OCI-LY7 (cell line): ENCODE results near the gene GLIS1. TPM values are rescaled to one million over a fixed set of nuclear protein-coding genes. Genes with fewer than 3 reads are reported as not detected.

Experiments used
- BruUV-seq: library from RNA; stranded (reverse); fragments of 400-500 nt; replicated peaks from 2 replicates; lab custom pipeline; 2021; lab: Mats Ljungman, UMichigan
- CTCF ChIA-PET: fragments of 300-600 bp; sonication (Branson Sonifier 250); formaldehyde crosslinking; loops from one replicate; lab custom pipeline; 2022; ENCODE audit warnings: antibody characterized with exemption; ENCODE audit not compliant: unreplicated experiment; lab: Charles Lee
- POLR2A ChIA-PET: fragments of 300-600 bp; sonication (Branson Sonifier 250); formaldehyde crosslinking; loops from one replicate; lab custom pipeline; 2022; ENCODE audit warnings: antibody characterized with exemption; lab: Charles Lee
- DNase-seq: peaks from one replicate; pipeline ENCODE4 v3.0.0-alpha.2; 2015; ENCODE audit warnings: low spot score
- H2AFZ ChIP-seq: fragments of 200-600 bp; sonication (generic), shearing (Covaris generic); 2 replicates; pipeline ENCODE4 v1.6.1; 2014; ENCODE audit warnings: mild to moderate bottlenecking, antibody characterized with exemption, low read length, moderate library complexity
- H3K27ac ChIP-seq: fragments of 200-600 bp; sonication (generic); 2 replicates; pipeline ENCODE4 v1.5.1; 2014; ENCODE audit warnings: mixed run types, low read depth, mild to moderate bottlenecking, moderate library complexity, low read length, inconsistent platforms; ENCODE audit not compliant: poor library complexity, severe bottlenecking
- H3K36me3 ChIP-seq: fragments of 200-600 bp; sonication (generic); 2 replicates; pipeline ENCODE4 v1.6.1; 2014; ENCODE audit warnings: mild to moderate bottlenecking, antibody characterized with exemption, low read length, moderate library complexity, mixed read lengths; ENCODE audit not compliant: insufficient read depth
- H3K4me1 ChIP-seq: fragments of 200-600 bp; sonication (generic); 2 replicates; pipeline ENCODE4 v1.5.1; 2014; ENCODE audit warnings: mild to moderate bottlenecking, low read length; ENCODE audit not compliant: insufficient read depth, poor library complexity, severe bottlenecking
- H3K4me2 ChIP-seq: fragments of 200-600 bp; sonication (generic); 2 replicates; pipeline ENCODE4 v1.6.1; 2014; ENCODE audit warnings: mild to moderate bottlenecking, low read length
- H3K4me3 ChIP-seq: fragments of 200-600 bp; sonication (generic); 2 replicates; pipeline ENCODE4 v1.5.1; 2014; ENCODE audit warnings: mild to moderate bottlenecking, low read depth, low read length; ENCODE audit not compliant: poor library complexity, severe bottlenecking
- H3K79me2 ChIP-seq: fragments of 200-600 bp; sonication (generic); 2 replicates; pipeline ENCODE4 v1.6.1; 2016; ENCODE audit warnings: low read depth, mild to moderate bottlenecking, low read length, moderate library complexity, mixed read lengths; ENCODE audit not compliant: insufficient read depth
- H3K9me2 ChIP-seq: fragments of 200-600 bp; sonication (generic); 2 replicates; pipeline ENCODE4 v1.6.1; 2016; ENCODE audit warnings: mild to moderate bottlenecking, low read length, mixed read lengths; ENCODE audit not compliant: insufficient read depth
- H3K9me3 ChIP-seq: fragments of 200-600 bp; sonication (generic); 2 replicates; pipeline ENCODE4 v1.6.1; 2014; ENCODE audit warnings: mild to moderate bottlenecking, mixed run types, low read length, mixed read lengths
- H4K20me1 ChIP-seq: fragments of 200-600 bp; sonication (generic); 2 replicates; pipeline ENCODE4 v1.6.1; 2014; ENCODE audit warnings: mild to moderate bottlenecking, antibody characterized with exemption, low read length, moderate library complexity, mixed read lengths; ENCODE audit not compliant: insufficient read depth
- EZH2phosphoT487 ChIP-seq: fragments of 200-600 bp; sonication (generic); IDR thresholded peaks from 2 replicates; pipeline ENCODE4 v1.6.1; 2018; ENCODE audit warnings: low read depth, borderline replicate concordance, mild to moderate bottlenecking, mixed run types, antibody characterized with exemption, low read length, moderate library complexity, mixed read lengths
- intact Hi-C: fragments of 100-400 bp; cut with micrococcal nuclease; formaldehyde crosslinking; loops from one replicate; pipeline ENCODE4 v1.10.0; 2022; ENCODE audit not compliant: unreplicated experiment
- total RNA-seq, 2 experiments: library from RNA; depleted of rRNA in 1 of 2; stranded (reverse); fragments of >200 nt in 1 of 2; shearing (Covaris generic) in 1 of 2; gene quantifications; 2 replicates each; pipeline ENCODE4 v1.2.3, GENCODE V29; 2014 to 2022
- TF ChIP-seq, protein P1 (sequence below): fragments of 200-600 bp; sonication (generic); conservative IDR thresholded peaks from 2 replicates; pipeline ENCODE4 v1.5.1; 2014; ENCODE audit warnings: mild to moderate bottlenecking, antibody characterized with exemption, low read length, moderate library complexity, mixed read lengths

The GLIS1 gene
- total RNA-seq, 2 experiments from 2014 or later: not detected

DNA sequence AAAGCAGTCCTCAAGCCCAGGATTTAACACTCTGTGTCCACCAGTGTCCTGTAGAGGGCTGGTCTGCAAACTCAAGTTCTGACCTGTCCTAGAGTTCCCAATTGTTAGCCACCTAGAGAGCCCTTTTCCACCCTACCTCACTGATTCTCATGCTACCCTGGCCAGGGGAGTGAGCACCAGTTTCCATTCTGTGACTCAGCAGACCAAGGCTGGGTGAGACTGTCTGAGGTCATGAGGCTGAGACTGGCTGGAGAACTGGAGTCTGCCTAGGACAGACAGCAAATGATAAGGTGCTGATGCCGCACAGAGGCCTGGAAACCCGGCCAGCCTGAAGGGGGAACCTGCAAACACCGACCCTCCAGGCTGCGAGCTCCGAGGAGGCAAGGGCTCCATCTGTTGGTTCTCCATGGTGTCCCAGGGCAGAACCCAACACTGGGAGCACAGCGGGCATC, 13.7 kb downstream of the GLIS1 start:
- H3K79me2 ChIP-seq: no peaks in the 10 kb centered on the region
- no peaks in the 10 kb centered on the region for H3K9me3 ChIP-seq
- ChIA-PET CTCF (no interaction called here), POLR2A (no interaction called here)
- BruUV-seq: no TSS peak
- H3K36me3 ChIP-seq: no peaks in the 10 kb centered on the region
- H2AFZ ChIP-seq: no peak overlapping the region
- no peak for DNase-seq
- H4K20me1 ChIP-seq: no peaks in the 10 kb centered on the region
- H3K4me3 ChIP-seq: no peak overlapping the region
- H3K4me2 ChIP-seq: no peak overlapping the region
- intact Hi-C loops: no loop called here
- no peaks in the 10 kb centered on the region for H3K4me1 ChIP-seq
- no peak overlapping the region for H3K27ac ChIP-seq
- no peak for TF ChIP-seq EZH2phosphoT487
- TF ChIP-seq, protein P1, sequence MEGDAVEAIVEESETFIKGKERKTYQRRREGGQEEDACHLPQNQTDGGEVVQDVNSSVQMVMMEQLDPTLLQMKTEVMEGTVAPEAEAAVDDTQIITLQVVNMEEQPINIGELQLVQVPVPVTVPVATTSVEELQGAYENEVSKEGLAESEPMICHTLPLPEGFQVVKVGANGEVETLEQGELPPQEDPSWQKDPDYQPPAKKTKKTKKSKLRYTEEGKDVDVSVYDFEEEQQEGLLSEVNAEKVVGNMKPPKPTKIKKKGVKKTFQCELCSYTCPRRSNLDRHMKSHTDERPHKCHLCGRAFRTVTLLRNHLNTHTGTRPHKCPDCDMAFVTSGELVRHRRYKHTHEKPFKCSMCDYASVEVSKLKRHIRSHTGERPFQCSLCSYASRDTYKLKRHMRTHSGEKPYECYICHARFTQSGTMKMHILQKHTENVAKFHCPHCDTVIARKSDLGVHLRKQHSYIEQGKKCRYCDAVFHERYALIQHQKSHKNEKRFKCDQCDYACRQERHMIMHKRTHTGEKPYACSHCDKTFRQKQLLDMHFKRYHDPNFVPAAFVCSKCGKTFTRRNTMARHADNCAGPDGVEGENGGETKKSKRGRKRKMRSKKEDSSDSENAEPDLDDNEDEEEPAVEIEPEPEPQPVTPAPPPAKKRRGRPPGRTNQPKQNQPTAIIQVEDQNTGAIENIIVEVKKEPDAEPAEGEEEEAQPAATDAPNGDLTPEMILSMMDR: peak; percentile 39
- no peaks in the 10 kb centered on the region for H3K9me2 ChIP-seq

DNA sequence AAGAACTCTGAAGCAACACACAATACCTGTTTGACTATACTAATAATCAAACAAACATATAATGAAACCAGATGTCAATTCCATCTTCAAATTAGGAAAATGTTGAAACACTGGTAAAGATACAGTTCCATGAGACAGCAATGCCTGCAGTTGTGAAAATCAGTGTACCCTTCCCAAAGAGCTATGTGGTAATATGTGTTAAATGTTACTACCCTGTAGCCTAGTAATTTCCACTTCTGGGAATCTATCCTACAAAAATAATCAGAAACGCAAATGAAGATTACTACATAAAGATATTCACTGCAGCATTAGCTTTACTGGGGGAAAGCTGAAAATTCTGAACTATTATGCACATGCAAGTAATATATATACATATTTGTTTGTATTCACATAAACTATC, 16.9 kb downstream of the GLIS1 start:
- no peaks in the 10 kb centered on the region for H3K4me1 ChIP-seq
- CTCF ChIA-PET: no interaction called here

DNA sequence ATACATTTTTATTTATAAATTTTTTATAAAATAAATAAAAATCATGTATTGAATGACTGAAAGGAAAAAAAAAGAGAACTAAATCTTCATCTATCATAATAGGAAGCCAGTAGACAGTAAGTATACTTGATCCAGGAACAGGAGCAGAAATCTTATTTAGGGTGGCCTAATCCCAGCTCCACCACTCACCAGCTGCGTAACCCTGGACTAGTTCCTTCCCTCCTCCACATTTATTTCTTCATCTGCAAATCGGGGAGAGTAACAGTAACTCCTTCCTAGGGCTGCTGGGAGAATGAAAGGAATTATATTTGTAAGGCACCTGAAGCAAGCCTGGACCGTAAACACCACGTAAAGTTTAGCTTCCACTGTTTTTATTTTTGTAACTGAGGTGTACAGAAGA, 17.9 kb downstream of the GLIS1 start:
- no peak overlapping the region for H3K4me3 ChIP-seq
- no peak for DNase-seq
- no peaks in the 10 kb centered on the region for H3K9me2 ChIP-seq
- CTCF ChIA-PET: no interaction called here
- no TSS peak for BruUV-seq
- POLR2A ChIA-PET: interaction anchor here (0.7 kb wide), 2 partner anchors 54 to 210 kb away, joined by 3 read pairs; no protein-coding TSS in a partner anchor
- no peaks in the 10 kb centered on the region for H3K79me2 ChIP-seq
- no peak overlapping the region for H3K27ac ChIP-seq
- H3K36me3 ChIP-seq: no peaks in the 10 kb centered on the region
- H3K4me1 ChIP-seq: no peaks in the 10 kb centered on the region
- H3K9me3 ChIP-seq: no peaks in the 10 kb centered on the region
- no peak overlapping the region for H3K4me2 ChIP-seq
- intact Hi-C loops: no loop called here
- H4K20me1 ChIP-seq: no peaks in the 10 kb centered on the region
- TF ChIP-seq EZH2phosphoT487: no peak
- TF ChIP-seq, protein P1: no peak
- H2AFZ ChIP-seq: no peak overlapping the region

More for the DNA sequence above, 16.9 kb downstream of the GLIS1 start:
- Histone ChIP-seq H3K4me2 (no peak overlapping the region), H3K9me2 (no peaks in the 10 kb centered on the region), H3K27ac (no peak overlapping the region), H3K9me3 (no peaks in the 10 kb centered on the region), H3K4me3 (no peak overlapping the region), H3K79me2 (no peaks in the 10 kb centered on the region), H3K36me3 (no peaks in the 10 kb centered on the region), H4K20me1 (no peaks in the 10 kb centered on the region), H2AFZ (no peak overlapping the region)
- POLR2A ChIA-PET: interaction anchor here (0.7 kb wide), 1 partner anchor 53 kb away, joined by 3 read pairs; no protein-coding TSS in a partner anchor
- no TSS peak for BruUV-seq
- intact Hi-C loops: no loop called here
- TF ChIP-seq, protein P1: no peak
- TF ChIP-seq EZH2phosphoT487: no peak
- DNase-seq: no peak
